NB4 (cell line): Measurements from ENCODE around the gene SRSF2.

Experiments used
- CTCF ChIP-seq: IDR thresholded peaks from one replicate; pipeline ENCODE4 v1.5.1; 2012; ENCODE audit warnings: low read depth, low read length
- MYC ChIP-seq: IDR thresholded peaks from 2 replicates; pipeline ENCODE4 v1.6.1; 2011; ENCODE audit warnings: low read depth, low read length
- POLR2A ChIP-seq: IDR thresholded peaks from 2 replicates; pipeline ENCODE4 v1.6.1; 2011; ENCODE audit warnings: mild to moderate bottlenecking; ENCODE audit not compliant: insufficient read length; ENCODE audit errors: extremely low read depth

- TF ChIP-seq CTCF (no peak), POLR2A (no peak), MYC (no peak)
Observed at GRCh38 chr17:76747716-76748363, 10.7 kb upstream of the SRSF2 start.
